K562 (cell line): ENCODE measurements around the gene PCSK7. TPM values are rescaled to one million over a fixed set of nuclear protein-coding genes. Genes with fewer than 3 reads are reported as not detected.

Source experiments
- ATAC-seq: fragments of 200-7000 bp; cut with Tn5 transposase; 3 replicates; pipeline ENCODE4 v1.9.1; 2020; ENCODE audit warnings: moderate library complexity
- BruUV-seq: library from RNA; stranded (reverse); fragments of 400-500 nt; replicated peaks from 2 replicates; lab custom pipeline; 2021; lab: Mats Ljungman, UMichigan
- CTCF ChIA-PET: fragments of 300-600 bp; formaldehyde crosslinking; extraction: SDS; loops from one replicate; lab custom pipeline; 2021; ENCODE audit warnings: low intra/inter-chr PET ratio; lab: Yijun Ruan, JAX
- POLR2A ChIA-PET: fragments of 300-600, 350-650 bp; sonication (Branson Sonifier 250); formaldehyde crosslinking; extraction: SDS; loops from one replicate; lab custom pipeline; 2021; ENCODE audit warnings: antibody characterized with exemption, inconsistent platforms; lab: Yijun Ruan, JAX
- DNase-seq, 4 experiments: peaks; one replicate each; pipeline versions ENCODE4 v3.0.0 to v3.0.0-alpha.2; 2011 to 2018; ENCODE audit warnings: low spot score in 3 of 4, mixed read lengths in 3 of 4; ENCODE audit errors: extremely low read depth in 1 of 4
- FAIRE-seq: peaks from 2 replicates; lab custom pipeline; 2011; peaks lifted over from hg19 to GRCh38; lab: Jason Lieb, UNC
- H2AFZ ChIP-seq: 2 replicates; pipeline ENCODE4 v1.6.0; 2011; ENCODE audit warnings: low read depth, low read length, control low read depth, inconsistent platforms
- H3K27ac ChIP-seq: fragments of 200-600 bp; 3 replicates; pipeline ENCODE4 v1.8.0; 2011; ENCODE audit warnings: low read depth, mild to moderate bottlenecking, control low read depth, inconsistent platforms, low read length, moderate library complexity, mixed read lengths; ENCODE audit errors: extremely low read depth
- H3K27me3 ChIP-seq, 2 experiments: fragments of 300-600 bp in 1 of 2; 2 replicates in 1 of 2; 3 replicates in 1 of 2; pipeline versions ENCODE4 v1.6.0 to v1.8.0; 2011; ENCODE audit warnings: inconsistent platforms in 2 of 2, low read length in 2 of 2, mild to moderate bottlenecking in 1 of 2, mixed read lengths in 1 of 2, moderate library complexity in 1 of 2; ENCODE audit not compliant: control insufficient read depth in 2 of 2, insufficient read depth in 2 of 2
- H3K36me3 ChIP-seq: fragments of 300-600 bp; 3 replicates; pipeline ENCODE4 v1.8.0; 2011; ENCODE audit warnings: mild to moderate bottlenecking, low read length, inconsistent platforms; ENCODE audit not compliant: control insufficient read depth, insufficient read depth
- H3K4me1 ChIP-seq, 2 experiments: fragments of 200-600 bp in 1 of 2; replicated peaks in 1 of 2; 2 replicates in 1 of 2; 3 replicates in 1 of 2; pipeline versions ENCODE4 v1.5.1 to v1.8.0; 2011; ENCODE audit warnings: inconsistent platforms in 2 of 2, low read length in 2 of 2, mild to moderate bottlenecking in 1 of 2, mixed read lengths in 1 of 2, moderate library complexity in 1 of 2; ENCODE audit not compliant: control insufficient read depth in 2 of 2, insufficient read depth in 2 of 2
- H3K4me2 ChIP-seq: 2 replicates; pipeline ENCODE4 v1.6.1; 2011; ENCODE audit warnings: low read length, control low read depth, inconsistent platforms, mixed read lengths; ENCODE audit not compliant: insufficient read depth
- H3K4me3 ChIP-seq: fragments of 200-600 bp; sonication (generic), shearing (Covaris generic); 2 replicates; pipeline ENCODE4 v1.5.1; 2016; ENCODE audit warnings: control low read depth, inconsistent platforms
- H3K79me2 ChIP-seq: fragments of 200-600 bp; 3 replicates; pipeline ENCODE4 v1.8.0; 2011; ENCODE audit warnings: low read length, inconsistent platforms; ENCODE audit not compliant: control insufficient read depth, insufficient read depth
- H3K9ac ChIP-seq, 2 experiments: 2 replicates each; pipeline versions ENCODE4 v1.6.0 to v1.6.1; 2011; ENCODE audit warnings: low read depth in 2 of 2, low read length in 2 of 2, control low read depth in 1 of 2, inconsistent platforms in 1 of 2, mild to moderate bottlenecking in 1 of 2, mixed read lengths in 1 of 2; ENCODE audit not compliant: insufficient read depth in 1 of 2
- H3K9me1 ChIP-seq: one replicate; pipeline ENCODE4 v1.6.0; 2011; ENCODE audit warnings: inconsistent platforms, mild to moderate bottlenecking, low read length, moderate library complexity; ENCODE audit not compliant: control insufficient read depth, insufficient read depth
- H3K9me3 ChIP-seq: replicated peaks from 2 replicates; pipeline ENCODE4 v1.5.1; 2011; ENCODE audit warnings: low read depth, low read length, inconsistent platforms; ENCODE audit not compliant: control insufficient read depth, insufficient read depth
- H4K20me1 ChIP-seq: replicated peaks from 2 replicates; pipeline ENCODE4 v1.6.1; 2011; ENCODE audit warnings: low read length, inconsistent platforms, mixed read lengths; ENCODE audit not compliant: control insufficient read depth, insufficient read depth
- EGR1 ChIP-seq: fragments of 450-650 bp; conservative IDR thresholded peaks from 2 replicates; pipeline ENCODE4 v1.6.1; 2017; ENCODE audit warnings: mild to moderate bottlenecking
- FOS ChIP-seq: IDR thresholded peaks from 3 replicates; pipeline ENCODE4 v1.6.1; 2011; ENCODE audit not compliant: insufficient read length; ENCODE audit errors: extremely low read depth
- HLTF ChIP-seq: fragments of 450-650 bp; IDR thresholded peaks from 2 replicates; pipeline ENCODE4 v1.6.1; 2016
- NRF1 ChIP-seq, 2 experiments: fragments of 450-650 bp; IDR thresholded peaks in 1 of 2; conservative IDR thresholded peaks in 1 of 2; 2 replicates each; pipeline ENCODE4 v1.6.1; 2014; ENCODE audit warnings: mild to moderate bottlenecking in 2 of 2
- ZBTB7A ChIP-seq: IDR thresholded peaks from 2 replicates; pipeline ENCODE4 v1.6.1; 2011; ENCODE audit warnings: low read depth, mild to moderate bottlenecking, low read length, moderate library complexity, borderline replicate concordance; ENCODE audit not compliant: control insufficient read depth
- ZFP36 ChIP-seq: fragments of 150-350 bp; IDR thresholded peaks from 2 replicates; pipeline ENCODE4 v1.6.1; 2018; ENCODE audit warnings: low read length, low read depth; ENCODE audit not compliant: partially characterized antibody
- ZNF121 ChIP-seq: sonication (generic); formaldehyde crosslinking; conservative IDR thresholded peaks from 2 replicates; pipeline ENCODE4 v1.8.0; 2022; ENCODE audit warnings: missing genetic modification reagents
- ZNF3 ChIP-seq: fragments of 250-450 bp; sonication (Bioruptor Pico); IDR thresholded peaks from 2 replicates; pipeline ENCODE4 v1.5.0; 2021; ENCODE audit warnings: mild to moderate bottlenecking, moderate library complexity
- ZNF445 ChIP-seq: fragments of 250-450 bp; sonication (Bioruptor Pico); IDR thresholded peaks from 2 replicates; pipeline ENCODE4 v1.4.0; 2020; ENCODE audit warnings: low read depth, mild to moderate bottlenecking, moderate library complexity
- ZNF780A ChIP-seq: fragments of 250-450 bp; sonication (Bioruptor Pico); IDR thresholded peaks from 2 replicates; pipeline ENCODE4 v1.5.0; 2021; ENCODE audit warnings: mild to moderate bottlenecking
- WGBS: fragments of 100-300 bp; shearing (Covaris generic); methylation state at CpG from one replicate; pipeline ENCODE4 v1.1.6; 2016; ENCODE audit warnings: low coverage, mixed read lengths; ENCODE audit not compliant: insufficient coverage; ENCODE audit errors: missing lambda C conversion rate; 5-methylcytosine and 5-hydroxymethylcytosine counted together
- in situ Hi-C: fragments of 300-500 bp; cut with MboI; formaldehyde crosslinking; loops from 4 replicates; pipeline ENCODE4 v1.15.0; 2018; ENCODE audit warnings: inconsistent platforms, mixed read lengths
- intact Hi-C: fragments of 100-400 bp; cut with micrococcal nuclease; formaldehyde crosslinking; loops from 2 replicates; pipeline ENCODE4 v1.14.2; 2022
- polyA plus RNA-seq, 8 experiments: library from polyadenylated mRNA; depleted of rRNA in 4 of 8; stranded (reverse) in 5 of 8; unstranded in 3 of 8; fragments of >200 nt; fragmentation: Nextera tagmentation in 2 of 8; fragmentation: Illumina TruSeq in 1 of 8; extraction: Ambion mirVana in 2 of 8; extraction: Trizol in 1 of 8; gene quantifications; 2 replicates each; pipeline versions ENCODE4 v1.2.1 to v1.2.3, GENCODE V29; 2011 to 2014; ENCODE audit warnings: inconsistent platforms in 1 of 8, missing spikeins in 1 of 8
- total RNA-seq, 7 experiments: library from RNA; depleted of rRNA in 6 of 7; stranded (reverse); fragments of >200 nt in 6 of 7; fragmentation: Illumina TruSeq in 2 of 7; extraction: Trizol in 2 of 7; gene quantifications; 2 replicates each; pipeline versions ENCODE4 v1.2.1 to v1.2.3, GENCODE V29; 2011 to 2021; ENCODE audit warnings: low replicate concordance in 1 of 7
- TF ChIP-seq, protein P1 (sequence below), 2 experiments: fragments of 450-650 bp in 1 of 2; sonication (generic) in 1 of 2; formaldehyde crosslinking; conservative IDR thresholded peaks; 2 replicates each; pipeline versions ENCODE4 v1.4.0 to v1.8.1; 2020 to 2022; ENCODE audit warnings: mild to moderate bottlenecking in 1 of 2, missing genetic modification reagents in 1 of 2
- TF ChIP-seq, protein P2 (sequence below), 3 experiments: IDR thresholded peaks in 2 of 3; conservative IDR thresholded peaks in 1 of 3; 2 replicates each; pipeline ENCODE4 v1.5.1; 2011 to 2012; ENCODE audit warnings: low read length in 3 of 3, mild to moderate bottlenecking in 3 of 3, control low read depth in 2 of 3, improper control_type of control experiment in 1 of 3, inconsistent platforms in 1 of 3, low read depth in 1 of 3, mixed read lengths in 1 of 3, moderate library complexity in 1 of 3; ENCODE audit not compliant: insufficient read depth in 2 of 3
- TF ChIP-seq, protein P3 (sequence below): fragments of 250-450 bp; sonication (Bioruptor Pico); IDR thresholded peaks from 2 replicates; pipeline ENCODE4 v1.4.0; 2020; ENCODE audit warnings: borderline replicate concordance
- TF ChIP-seq, protein P4 (sequence below): fragments of 450-650 bp; IDR thresholded peaks from 2 replicates; pipeline ENCODE4 v1.6.1; 2016; ENCODE audit warnings: antibody characterized with exemption

Gene PCSK7
- total and polyA plus RNA-seq, 9 of the 15 experiments (the other 6 are each of a cell fraction or from before 2014, with no cell fraction given): 3.1 to 29.2 (median 15.6) TPM

DNA sequence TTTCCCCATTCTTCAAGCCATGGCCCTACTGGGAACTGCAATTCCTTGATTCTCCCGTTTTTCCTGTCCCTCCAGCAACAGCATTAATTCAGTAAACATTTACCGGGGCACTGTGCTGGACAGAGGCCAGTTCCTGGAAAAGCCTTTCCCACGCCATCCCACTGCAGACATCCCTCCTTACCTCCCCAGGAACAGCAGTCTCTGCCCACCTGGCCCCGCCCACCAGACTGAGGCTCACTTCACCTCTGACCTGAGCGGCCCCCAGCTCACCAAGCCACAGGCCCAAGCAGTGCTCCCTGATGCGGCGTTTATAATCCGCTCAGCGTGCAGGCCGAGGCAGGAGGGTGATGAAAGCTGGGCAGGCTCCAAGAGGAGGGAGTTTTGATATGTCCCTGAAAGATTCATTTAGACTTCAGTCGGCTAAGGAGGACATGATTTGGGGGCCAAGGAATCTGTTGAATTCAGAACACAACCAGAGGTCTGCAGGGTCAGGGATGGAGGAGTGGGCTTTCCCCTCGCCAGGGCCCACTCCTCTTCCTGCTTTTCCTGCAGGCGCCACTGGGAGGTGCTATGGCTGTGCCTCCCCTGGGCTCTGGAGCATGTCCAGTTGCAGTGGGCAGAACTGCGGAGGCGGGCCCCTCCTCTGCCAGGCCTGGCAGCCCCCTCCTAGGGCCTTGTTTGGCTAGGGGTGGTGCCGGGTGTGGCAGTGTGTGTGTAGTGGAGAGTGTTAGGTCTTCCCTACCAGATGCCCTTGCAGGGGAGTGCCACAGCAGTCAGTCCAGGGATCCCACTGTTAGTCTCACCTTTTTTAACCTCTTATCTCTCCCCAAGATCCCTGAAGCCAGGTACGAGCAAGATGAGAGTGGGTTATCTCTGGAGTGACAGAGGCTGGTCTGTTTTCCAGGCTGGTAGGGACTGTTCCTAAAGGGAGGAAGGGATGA is 34.1 kb downstream of the PCSK7 start:
- intact Hi-C loops: no loop called here
- Histone ChIP-seq H3K27me3 (no peaks in the 10 kb centered on the region), H3K9me1 (no peaks in the 10 kb centered on the region), H3K4me3 (no peak overlapping the region), H3K4me1 (peaks cover 0 to 30% of the 10 kb centered on the region in 2 experiments; a peak in 3 of 5 replicates), H3K9me3 (no peaks in the 10 kb centered on the region), H2AFZ (no peak overlapping the region), H3K4me2 (no peak overlapping the region), H3K9ac (no peak overlapping the region), H3K27ac (no peak overlapping the region), H3K79me2 (no peaks in the 10 kb centered on the region), H3K36me3 (peaks cover 12% of the 10 kb centered on the region; the same call in 2 of the 3 replicates), H4K20me1 (no peaks in the 10 kb centered on the region; the same call in none of the 2 replicates)
- POLR2A ChIA-PET: interaction anchor here (0.6 to 1.2 kb wide), 4 partner anchors 23 to 355 kb away, joined by 3 to 5 read pairs (median 3); partner anchors contain the start of gene PAFAH1B2
- in situ Hi-C loops: no loop called here
- peak; percentile 43 to 56 (median 50) for DNase-seq
- peak; percentile 6 for FAIRE-seq
- BruUV-seq: no TSS peak
- ATAC-seq: peak; percentile 75
- 50% methylated on average over 17 of the region's 17 CpGs for WGBS
- CTCF ChIA-PET: no interaction called here
- TF ChIP-seq NRF1 (conservative IDR thresholded peaks at IDR 0.05 in 1 of 2, IDR thresholded peaks at IDR 0.05 in 1 of 2) (0 out of 4 replicates have a peak, but pooled peaks of 1 of the 2 experiments have one; percentile 31), ZNF780A (no peak), ZBTB7A (peak; percentile 93), ZFP36 (no peak), HLTF (no peak), ZNF121 (CRISPR knock-in tag) (no peak), EGR1 (0 out of 2 replicates have a peak, but pooled peaks have one; percentile 43), ZNF3 (CRISPR knock-in tag) (no peak), ZNF445 (no peak), FOS (no peak)
- TF ChIP-seq, protein P1, sequence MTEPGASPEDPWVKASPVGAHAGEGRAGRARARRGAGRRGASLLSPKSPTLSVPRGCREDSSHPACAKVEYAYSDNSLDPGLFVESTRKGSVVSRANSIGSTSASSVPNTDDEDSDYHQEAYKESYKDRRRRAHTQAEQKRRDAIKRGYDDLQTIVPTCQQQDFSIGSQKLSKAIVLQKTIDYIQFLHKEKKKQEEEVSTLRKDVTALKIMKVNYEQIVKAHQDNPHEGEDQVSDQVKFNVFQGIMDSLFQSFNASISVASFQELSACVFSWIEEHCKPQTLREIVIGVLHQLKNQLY (CRISPR knock-in tag; conservative IDR thresholded peaks at IDR 0.05): no peak
- TF ChIP-seq, protein P2, sequence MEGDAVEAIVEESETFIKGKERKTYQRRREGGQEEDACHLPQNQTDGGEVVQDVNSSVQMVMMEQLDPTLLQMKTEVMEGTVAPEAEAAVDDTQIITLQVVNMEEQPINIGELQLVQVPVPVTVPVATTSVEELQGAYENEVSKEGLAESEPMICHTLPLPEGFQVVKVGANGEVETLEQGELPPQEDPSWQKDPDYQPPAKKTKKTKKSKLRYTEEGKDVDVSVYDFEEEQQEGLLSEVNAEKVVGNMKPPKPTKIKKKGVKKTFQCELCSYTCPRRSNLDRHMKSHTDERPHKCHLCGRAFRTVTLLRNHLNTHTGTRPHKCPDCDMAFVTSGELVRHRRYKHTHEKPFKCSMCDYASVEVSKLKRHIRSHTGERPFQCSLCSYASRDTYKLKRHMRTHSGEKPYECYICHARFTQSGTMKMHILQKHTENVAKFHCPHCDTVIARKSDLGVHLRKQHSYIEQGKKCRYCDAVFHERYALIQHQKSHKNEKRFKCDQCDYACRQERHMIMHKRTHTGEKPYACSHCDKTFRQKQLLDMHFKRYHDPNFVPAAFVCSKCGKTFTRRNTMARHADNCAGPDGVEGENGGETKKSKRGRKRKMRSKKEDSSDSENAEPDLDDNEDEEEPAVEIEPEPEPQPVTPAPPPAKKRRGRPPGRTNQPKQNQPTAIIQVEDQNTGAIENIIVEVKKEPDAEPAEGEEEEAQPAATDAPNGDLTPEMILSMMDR (IDR thresholded peaks at IDR 0.05 in 2 of 3, conservative IDR thresholded peaks at IDR 0.05 in 1 of 3; ENCODE audit: insufficient read depth in 2 of 3, low read depth in 1 of 3, low read length in 3 of 3): peak; percentile 62 to 79 (median 66)
- TF ChIP-seq, protein P3, sequence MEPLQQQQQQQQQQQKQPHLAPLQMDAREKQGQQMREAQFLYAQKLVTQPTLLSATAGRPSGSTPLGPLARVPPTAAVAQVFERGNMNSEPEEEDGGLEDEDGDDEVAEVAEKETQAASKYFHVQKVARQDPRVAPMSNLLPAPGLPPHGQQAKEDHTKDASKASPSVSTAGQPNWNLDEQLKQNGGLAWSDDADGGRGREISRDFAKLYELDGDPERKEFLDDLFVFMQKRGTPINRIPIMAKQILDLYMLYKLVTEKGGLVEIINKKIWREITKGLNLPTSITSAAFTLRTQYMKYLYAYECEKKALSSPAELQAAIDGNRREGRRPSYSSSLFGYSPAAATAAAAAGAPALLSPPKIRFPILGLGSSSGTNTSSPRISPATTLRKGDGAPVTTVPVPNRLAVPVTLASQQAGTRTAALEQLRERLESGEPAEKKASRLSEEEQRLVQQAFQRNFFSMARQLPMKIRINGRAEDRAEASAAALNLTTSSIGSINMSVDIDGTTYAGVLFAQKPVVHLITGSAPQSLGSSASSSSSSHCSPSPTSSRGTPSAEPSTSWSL: no peak
- TF ChIP-seq, protein P4, sequence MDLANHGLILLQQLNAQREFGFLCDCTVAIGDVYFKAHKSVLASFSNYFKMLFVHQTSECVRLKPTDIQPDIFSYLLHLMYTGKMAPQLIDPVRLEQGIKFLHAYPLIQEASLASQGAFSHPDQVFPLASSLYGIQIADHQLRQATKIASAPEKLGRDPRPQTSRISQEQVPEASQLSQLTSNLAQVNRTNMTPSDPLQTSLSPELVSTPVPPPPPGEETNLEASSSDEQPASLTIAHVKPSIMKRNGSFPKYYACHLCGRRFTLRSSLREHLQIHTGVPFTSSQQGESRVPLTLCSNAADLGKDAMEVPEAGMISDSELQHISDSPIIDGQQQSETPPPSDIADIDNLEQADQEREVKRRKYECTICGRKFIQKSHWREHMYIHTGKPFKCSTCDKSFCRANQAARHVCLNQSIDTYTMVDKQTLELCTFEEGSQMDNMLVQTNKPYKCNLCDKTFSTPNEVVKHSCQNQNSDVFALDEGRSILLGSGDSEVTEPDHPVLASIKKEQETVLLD: 0 out of 2 replicates have a peak, but pooled peaks have one; percentile 16
